CD4-positive, alpha-beta T cell treated with Interleukin-6 for 4 hours (primary cell): ENCODE results near the gene IP6K1.
A peak's percentile ranks its signal among the peaks of the same experiment; 100 is the strongest.
"Not testable (repeated sequence)": the region's sequence is repeated elsewhere in the genome, so short reads cannot be mapped to it uniquely, and the experiment has no call there.

Experiments
- DNase-seq: peaks from one replicate; pipeline ENCODE4 v3.0.0-alpha.2; 2020; ENCODE audit warnings: mixed read lengths

IP6K1 gene

DNA sequence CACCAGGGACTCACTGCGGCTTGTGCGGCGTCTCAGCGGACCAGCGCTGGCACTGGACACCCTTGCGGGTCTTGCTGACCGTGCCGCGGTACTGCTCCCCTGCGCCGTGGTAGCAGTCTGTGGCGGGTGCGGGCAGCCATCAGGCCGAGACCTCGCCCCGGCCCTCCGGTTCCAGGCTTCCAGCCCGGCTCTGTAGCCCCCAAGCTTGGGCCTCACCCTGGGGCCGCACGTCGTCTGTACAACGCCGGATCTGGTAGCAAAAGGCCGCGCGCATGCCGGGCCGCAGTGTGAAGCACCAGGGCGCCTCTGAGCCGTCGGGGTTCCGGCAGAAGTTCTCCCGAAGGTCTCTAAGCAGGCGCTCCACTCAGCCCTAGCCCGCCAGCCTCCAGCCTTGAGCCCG is 100.5 kb downstream of the IP6K1 start:
- DNase-seq, result not testable (repeated sequence)

DNA sequence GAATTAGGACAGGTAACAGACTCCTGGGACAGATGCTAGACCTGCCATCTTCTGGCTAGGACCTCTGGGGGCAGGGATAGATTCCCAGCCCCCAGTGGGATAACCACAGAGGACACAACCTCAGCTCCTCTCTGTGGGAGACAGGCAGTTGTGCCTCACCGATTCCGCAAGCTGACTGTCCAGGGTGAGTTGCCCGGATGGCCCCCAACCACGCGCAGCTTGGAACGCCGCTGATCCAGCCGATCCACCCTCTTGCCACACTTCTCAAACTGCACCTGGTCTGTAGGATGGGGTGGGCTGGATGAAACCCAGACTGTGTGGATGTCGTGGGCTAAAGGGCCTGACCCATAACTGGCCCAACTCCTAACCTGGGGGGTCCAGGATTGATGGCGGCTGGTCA is 101.2 kb downstream of the IP6K1 start:
- DNase-seq, result not testable (repeated sequence)

- not testable (repeated sequence) for DNase-seq
Measured at GRCh38 chr3:49684453-49684852, 101.9 kb downstream of the IP6K1 start.

DNA sequence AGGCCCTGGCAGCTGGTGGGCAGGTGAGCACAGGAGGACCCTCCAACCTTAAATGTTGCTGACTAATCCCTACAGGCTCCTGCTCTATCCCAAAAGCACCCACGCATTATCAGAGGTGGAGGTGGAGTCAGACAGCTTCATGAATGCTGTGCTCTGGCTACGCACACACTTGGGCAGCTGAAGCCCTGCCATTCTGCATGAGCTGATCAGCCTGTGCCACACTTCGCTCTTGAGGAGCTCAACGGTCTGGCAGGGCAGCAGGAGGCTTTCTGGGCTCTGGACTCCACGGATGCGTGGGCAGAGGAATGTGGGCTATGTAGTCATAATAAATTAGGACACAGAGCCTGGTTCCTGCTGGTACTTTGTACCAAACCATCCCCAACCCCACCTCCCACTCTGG is 103.2 kb downstream of the IP6K1 start:
- no peak for DNase-seq

DNA sequence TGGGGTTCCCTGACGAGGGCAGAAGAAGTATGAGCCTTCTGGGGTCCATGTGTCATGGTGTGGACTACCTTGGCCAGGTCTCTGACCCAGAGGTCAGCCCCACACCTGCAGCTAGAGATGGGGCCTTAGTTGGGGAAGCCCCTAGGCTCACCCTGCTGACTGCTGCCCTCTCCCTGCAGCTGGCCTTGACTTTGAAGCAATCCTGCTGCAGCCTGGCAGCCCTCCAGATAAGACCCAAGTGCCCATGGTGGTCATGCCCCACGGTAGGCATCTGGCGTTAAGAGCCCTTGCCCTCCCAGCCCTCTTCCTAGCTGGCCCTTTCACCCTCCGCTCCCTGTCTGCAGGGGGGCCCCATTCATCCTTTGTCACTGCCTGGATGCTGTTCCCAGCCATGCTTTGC is 104.8 kb downstream of the IP6K1 start:
- DNase-seq, result no peak

DNA sequence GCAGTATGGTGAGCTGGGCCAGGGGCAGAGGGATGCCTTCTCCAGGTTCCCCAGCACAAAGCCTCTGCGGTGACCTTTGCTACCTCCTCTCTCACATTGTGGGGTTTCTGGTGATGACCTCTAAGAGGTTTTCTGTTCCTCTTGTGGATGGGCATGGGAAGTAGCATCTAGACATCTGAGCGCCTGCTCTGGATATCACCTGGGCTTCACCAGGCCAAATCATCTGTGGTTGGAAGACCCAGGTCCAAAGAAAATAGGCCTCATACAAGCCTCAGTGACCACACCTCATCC is 105.2 kb downstream of the IP6K1 start:
- no peak for DNase-seq

- no peak for DNase-seq
Measured at GRCh38 chr3:49680493-49681231, 105.7 kb downstream of the IP6K1 start.

DNA sequence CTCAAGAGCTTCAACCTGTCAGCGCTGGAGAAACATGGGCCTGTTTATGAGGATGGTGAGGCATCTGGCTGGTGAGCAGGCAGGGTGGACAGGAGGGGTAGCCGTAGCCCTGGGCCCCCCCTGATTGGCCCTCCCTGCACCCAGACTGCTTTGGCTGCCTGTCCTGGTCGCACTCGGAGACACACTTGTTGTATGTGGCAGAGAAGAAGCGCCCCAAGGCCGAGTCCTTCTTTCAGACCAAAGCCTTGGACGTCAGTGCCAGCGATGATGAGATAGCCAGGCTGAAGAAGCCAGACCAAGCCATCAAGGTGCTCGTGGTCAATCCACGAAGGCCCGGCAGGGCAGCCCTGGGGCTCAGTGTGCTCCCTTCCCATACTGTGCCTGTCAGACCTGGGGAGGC is 110.4 kb downstream of the IP6K1 start:
- no peak for DNase-seq

GRCh38 chr3:49674497-49674983 is 111.8 kb downstream of the IP6K1 start:
- DNase-seq, result peak; percentile 29
